Activated CD4-positive, alpha-beta T cell treated with anti-CD3 and anti-CD28 coated beads, Interleukin-2, amount 10 ng/mL, durations not matched to agents 7 days and 5 days (primary cell): Measurements from ENCODE around the gene PSMD6. TPM values are rescaled to one million over a fixed set of nuclear protein-coding genes. Genes with fewer than 3 reads are reported as not detected.

ENCODE experiments used
- CTCF ChIA-PET: fragments of 350-600 bp; sonication (Branson Sonifier 250); formaldehyde crosslinking; loops from one replicate; lab custom pipeline; 2021; ENCODE audit warnings: antibody characterized with exemption; lab: Charles Lee
- POLR2A ChIA-PET: fragments of 350-600 bp; sonication (Branson Sonifier 250); formaldehyde crosslinking; loops from one replicate; lab custom pipeline; 2021; ENCODE audit warnings: antibody characterized with exemption; lab: Charles Lee
- DNase-seq: peaks from one replicate; pipeline ENCODE4 v3.0.0-alpha.2; 2020
- H3K27ac Mint-ChIP-seq: one replicate; pipeline ENCODE4 v1.8.0; 2021; ENCODE audit warnings: mild to moderate bottlenecking, moderate library complexity, mixed read lengths
- H3K27me3 Mint-ChIP-seq: one replicate; pipeline ENCODE4 v1.8.0; 2021; ENCODE audit warnings: mixed read lengths
- H3K36me3 Mint-ChIP-seq: one replicate; pipeline ENCODE4 v1.8.0; 2021; ENCODE audit warnings: low read depth, mixed read lengths
- H3K4me1 Mint-ChIP-seq: one replicate; pipeline ENCODE4 v1.8.0; 2021; ENCODE audit warnings: mixed read lengths
- H3K4me3 Mint-ChIP-seq: one replicate; pipeline ENCODE4 v1.8.0; 2021; ENCODE audit warnings: mild to moderate bottlenecking, moderate library complexity, mixed read lengths
- H3K9me3 Mint-ChIP-seq: one replicate; pipeline ENCODE4 v1.8.0; 2021; ENCODE audit warnings: mixed read lengths
- total RNA-seq, 2 experiments: library from RNA; stranded (reverse); gene quantifications; one replicate each; pipeline ENCODE4 v1.2.3, GENCODE V29; 2021

PSMD6 gene
- total RNA-seq, 2 experiments from 2014 or later, result 73.4 to 75.0 TPM

DNA sequence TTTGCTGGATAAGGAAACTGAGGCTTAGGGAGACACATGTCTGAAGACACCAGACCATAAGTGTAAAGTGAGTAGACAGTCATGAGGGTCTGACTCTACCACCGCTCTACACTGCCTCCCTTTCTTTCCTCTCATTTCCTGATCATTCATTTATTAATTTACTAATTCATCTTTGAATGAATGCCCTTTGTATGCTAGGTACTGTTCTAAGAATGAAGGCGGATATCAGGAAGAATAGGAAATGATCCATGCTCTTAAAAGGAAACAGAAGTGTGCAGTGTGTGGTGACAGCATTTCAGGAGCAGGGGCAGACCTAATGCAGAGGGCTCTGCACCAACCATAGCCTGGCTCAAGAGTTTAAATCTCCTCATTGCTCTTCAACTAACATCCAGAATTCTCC lies 31.8 kb upstream of the PSMD6 start:
- DNase-seq, result no peak
- POLR2A ChIA-PET, result no interaction called here
- Mint-ChIP-seq H3K27me3 (peaks cover 7% of the 10 kb centered on the region), H3K27ac (no peak overlapping the region), H3K4me1 (no peaks in the 10 kb centered on the region), H3K4me3 (no peak overlapping the region), H3K9me3 (no peaks in the 10 kb centered on the region), H3K36me3 (no peaks in the 10 kb centered on the region)
- CTCF ChIA-PET, result no interaction called here

DNA sequence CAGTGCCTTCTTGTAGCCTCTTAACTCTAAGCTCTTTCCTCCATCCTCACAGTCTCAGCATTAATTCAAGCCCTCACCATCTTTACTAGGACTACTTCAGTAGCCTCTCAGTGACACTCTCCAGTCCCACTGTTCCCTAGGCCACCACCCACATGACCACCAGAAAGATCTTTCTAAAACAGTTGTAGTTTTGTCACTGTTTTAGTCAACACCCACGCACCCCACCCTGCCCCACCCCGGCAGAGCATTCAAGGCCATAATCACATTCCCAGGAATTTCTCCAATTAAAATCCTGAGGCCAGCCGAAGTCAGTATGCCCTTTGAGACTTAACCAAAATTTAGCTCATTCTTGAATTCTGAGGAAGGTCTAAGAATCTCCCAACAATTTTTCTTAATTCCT lies 31.2 kb upstream of the PSMD6 start:
- ChIA-PET POLR2A (no interaction called here), CTCF (no interaction called here)
- Mint-ChIP-seq H3K27ac (no peak overlapping the region), H3K4me1 (no peaks in the 10 kb centered on the region), H3K27me3 (peaks cover 6% of the 10 kb centered on the region), H3K9me3 (no peaks in the 10 kb centered on the region), H3K4me3 (no peak overlapping the region), H3K36me3 (no peaks in the 10 kb centered on the region)
- no peak for DNase-seq

DNA sequence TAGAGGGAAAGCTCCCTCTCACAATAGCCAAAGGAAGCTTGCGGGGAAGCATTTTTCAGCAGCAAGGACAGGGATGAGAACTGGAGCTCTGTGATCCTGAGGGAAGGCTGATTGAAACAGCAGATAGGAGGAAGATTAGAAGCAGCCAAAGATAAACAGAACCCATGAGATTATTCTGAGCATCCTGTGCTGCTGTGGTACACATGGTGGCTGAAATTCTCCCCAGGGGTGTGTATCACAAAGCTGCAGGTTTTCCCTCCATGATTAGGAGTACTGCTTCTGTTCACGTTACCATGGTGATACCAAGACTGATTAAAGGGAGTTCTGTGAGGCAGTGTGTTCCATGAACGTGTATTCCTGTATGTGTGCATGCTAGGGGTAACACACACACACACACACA lies 30.3 kb upstream of the PSMD6 start:
- Mint-ChIP-seq H3K4me3 (no peak overlapping the region), H3K9me3 (no peaks in the 10 kb centered on the region), H3K36me3 (no peaks in the 10 kb centered on the region), H3K27me3 (peaks cover 3% of the 10 kb centered on the region), H3K27ac (no peak overlapping the region), H3K4me1 (no peaks in the 10 kb centered on the region)
- no peak for DNase-seq
- CTCF ChIA-PET, result no interaction called here
- POLR2A ChIA-PET, result no interaction called here

DNA sequence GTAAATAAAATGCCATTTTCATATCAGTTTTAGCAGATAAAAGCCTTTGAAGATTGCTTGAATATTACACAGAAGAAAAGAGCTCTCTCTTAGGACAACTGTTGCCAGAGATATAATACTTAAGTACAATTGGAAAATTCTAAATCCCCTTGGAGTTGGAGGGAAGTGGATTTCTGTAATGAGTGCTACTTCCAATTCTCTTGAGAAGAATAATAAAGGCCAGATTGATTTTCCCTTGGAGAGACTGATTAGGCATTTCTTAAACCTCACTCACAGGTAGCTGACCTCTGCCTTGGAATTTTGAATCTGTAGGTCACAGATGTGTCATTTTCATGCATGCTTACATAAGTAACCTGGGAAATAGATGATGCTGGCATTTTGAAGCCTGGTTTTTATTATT lies 29.8 kb upstream of the PSMD6 start:
- DNase-seq, result no peak
- no peak overlapping the region for H3K4me3 Mint-ChIP-seq
- peaks cover 2% of the 10 kb centered on the region for H3K27me3 Mint-ChIP-seq
- no peaks in the 10 kb centered on the region for H3K4me1 Mint-ChIP-seq
- H3K27ac Mint-ChIP-seq, result no peak overlapping the region
- ChIA-PET POLR2A (no interaction called here), CTCF (no interaction called here)
- no peaks in the 10 kb centered on the region for H3K9me3 Mint-ChIP-seq
- H3K36me3 Mint-ChIP-seq, result no peaks in the 10 kb centered on the region

DNA sequence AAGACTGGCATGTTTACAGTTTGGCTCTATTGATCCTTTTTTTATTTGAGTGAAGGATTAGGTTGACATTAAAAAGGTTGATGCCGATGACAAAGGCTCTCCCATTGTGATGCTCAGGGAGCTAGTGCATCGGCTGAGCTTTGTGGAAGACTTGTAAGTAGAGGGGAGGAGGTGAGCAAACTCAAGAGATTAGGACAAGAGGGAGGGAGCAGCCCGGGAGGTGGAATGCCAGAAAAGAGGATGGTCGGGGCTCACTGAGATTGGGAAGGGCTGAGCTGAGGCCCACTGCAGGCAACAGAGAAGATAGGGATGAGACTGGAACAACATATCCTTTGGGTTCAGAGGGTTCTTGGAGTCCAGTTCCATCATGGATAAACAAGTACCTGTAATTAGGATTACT lies 26.5 kb upstream of the PSMD6 start:
- ChIA-PET CTCF (interaction anchor here (1.0 kb wide), 1 partner anchor 13 kb away, joined by 3 read pairs; no protein-coding TSS in a partner anchor), POLR2A (no interaction called here)
- no peak for DNase-seq
- no peaks in the 10 kb centered on the region for H3K36me3 Mint-ChIP-seq
- no peak overlapping the region for H3K4me3 Mint-ChIP-seq
- H3K4me1 Mint-ChIP-seq, result no peaks in the 10 kb centered on the region
- no peak overlapping the region for H3K27ac Mint-ChIP-seq
- H3K27me3 Mint-ChIP-seq, result peaks cover 7% of the 10 kb centered on the region
- H3K9me3 Mint-ChIP-seq, result no peaks in the 10 kb centered on the region

DNA sequence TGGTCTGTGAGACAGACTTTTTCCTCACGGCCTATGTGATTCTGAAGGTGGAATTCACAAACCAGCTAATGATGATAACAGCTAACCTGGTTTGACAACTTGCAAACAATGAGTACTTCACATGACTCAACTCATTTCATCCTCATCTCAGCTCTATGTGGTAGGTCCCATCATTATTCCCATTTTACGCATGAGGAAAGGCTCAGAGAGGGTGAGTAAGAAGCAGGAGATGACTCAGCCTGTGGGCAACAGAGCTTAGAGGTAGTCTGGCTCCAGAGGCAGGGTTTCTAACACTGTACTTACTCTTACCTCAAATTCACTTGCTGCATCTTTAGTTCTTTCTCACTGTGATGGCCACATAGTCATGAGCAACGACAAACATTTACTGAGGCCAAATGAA lies 25.8 kb upstream of the PSMD6 start:
- ChIA-PET POLR2A (no interaction called here), CTCF (no interaction called here)
- H3K27me3 Mint-ChIP-seq, result peaks cover 8% of the 10 kb centered on the region
- H3K9me3 Mint-ChIP-seq, result no peaks in the 10 kb centered on the region
- H3K4me1 Mint-ChIP-seq, result no peaks in the 10 kb centered on the region
- no peaks in the 10 kb centered on the region for H3K36me3 Mint-ChIP-seq
- no peak overlapping the region for H3K4me3 Mint-ChIP-seq
- H3K27ac Mint-ChIP-seq, result no peak overlapping the region
- DNase-seq, result no peak

DNA sequence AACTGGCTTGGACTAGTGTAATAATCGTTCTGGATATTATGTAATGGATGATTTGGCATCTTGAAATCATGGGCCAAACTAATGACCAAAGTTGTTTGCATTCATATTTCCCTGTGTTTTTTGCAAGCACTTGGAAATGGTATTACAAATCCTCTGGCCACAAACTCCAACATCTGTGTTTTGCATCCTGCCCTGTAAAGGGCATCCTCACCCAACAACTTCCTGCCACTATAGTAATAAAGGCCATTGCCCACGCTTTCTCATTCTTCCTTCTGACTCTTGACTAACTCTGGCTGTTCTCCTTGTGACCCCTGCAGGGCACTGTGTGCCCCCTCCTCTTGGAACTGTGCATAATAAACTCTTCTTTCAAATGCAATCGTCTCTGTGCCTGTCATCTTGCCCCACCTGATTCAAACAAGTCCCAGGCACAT lies 25.4 kb upstream of the PSMD6 start:
- H3K36me3 Mint-ChIP-seq, result no peaks in the 10 kb centered on the region
- POLR2A ChIA-PET, result no interaction called here
- H3K9me3 Mint-ChIP-seq, result no peaks in the 10 kb centered on the region
- CTCF ChIA-PET, result no interaction called here
- peaks cover 10% of the 10 kb centered on the region for H3K27me3 Mint-ChIP-seq
- no peak overlapping the region for H3K27ac Mint-ChIP-seq
- no peak for DNase-seq
- no peaks in the 10 kb centered on the region for H3K4me1 Mint-ChIP-seq
- H3K4me3 Mint-ChIP-seq, result no peak overlapping the region

DNA sequence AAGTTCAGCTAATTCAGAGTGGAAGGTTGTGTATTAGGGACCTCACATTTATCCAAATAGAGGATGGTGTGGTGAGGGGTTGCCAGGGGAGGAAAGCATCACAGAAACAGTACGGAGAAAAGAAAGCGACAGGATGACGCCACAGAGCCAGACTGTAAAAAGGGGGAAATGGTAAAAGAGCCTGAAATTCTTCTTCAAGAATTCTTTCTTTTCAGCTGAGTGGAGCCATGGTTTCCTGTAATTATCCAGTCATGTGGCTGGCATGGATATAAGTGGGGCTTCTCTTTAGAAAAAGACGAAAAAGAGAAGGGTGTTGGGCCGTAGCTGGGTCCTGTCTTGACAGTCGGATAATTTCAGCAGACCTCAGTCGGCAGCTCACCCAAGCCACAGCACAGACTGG lies 24.5 kb upstream of the PSMD6 start:
- H3K4me3 Mint-ChIP-seq, result no peak overlapping the region
- no peaks in the 10 kb centered on the region for H3K9me3 Mint-ChIP-seq
- H3K27me3 Mint-ChIP-seq, result peaks cover 14% of the 10 kb centered on the region

DNA sequence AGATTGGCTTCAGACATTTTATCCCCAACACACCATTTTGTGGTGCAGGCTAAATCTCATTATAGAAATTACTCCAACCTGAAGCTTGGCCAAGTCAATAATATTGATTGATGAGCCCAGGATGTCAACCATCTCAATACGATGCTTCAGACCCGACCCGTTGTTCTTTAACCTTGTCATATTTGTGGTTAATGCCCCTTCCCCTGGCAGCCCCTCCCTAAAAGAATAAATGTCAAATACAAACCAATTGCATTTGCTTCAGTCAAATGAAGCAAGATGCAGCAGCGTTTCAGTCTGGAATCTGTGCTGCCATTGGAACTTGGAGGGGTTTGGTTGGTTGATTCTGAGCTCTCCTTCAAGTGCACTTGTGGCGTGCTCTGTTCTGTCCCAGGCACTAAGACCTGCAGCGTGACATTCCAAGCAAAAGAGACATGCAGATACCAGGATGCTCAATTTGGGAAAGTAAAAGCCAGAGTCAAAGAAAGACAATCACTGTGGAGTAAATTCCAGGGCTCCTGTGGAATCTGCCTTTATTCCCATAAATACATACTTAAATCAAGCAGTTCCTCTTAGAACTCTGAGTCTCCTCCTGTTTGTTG lies 23.8 kb upstream of the PSMD6 start:
- no peak overlapping the region for H3K27ac Mint-ChIP-seq
- no peaks in the 10 kb centered on the region for H3K9me3 Mint-ChIP-seq
- peaks cover 16% of the 10 kb centered on the region for H3K27me3 Mint-ChIP-seq
- no peaks in the 10 kb centered on the region for H3K4me1 Mint-ChIP-seq
- CTCF ChIA-PET, result no interaction called here
- no peak overlapping the region for H3K4me3 Mint-ChIP-seq
- no peak for DNase-seq
- no peaks in the 10 kb centered on the region for H3K36me3 Mint-ChIP-seq
- POLR2A ChIA-PET, result no interaction called here

More for the DNA sequence above, 24.5 kb upstream of the PSMD6 start:
- POLR2A ChIA-PET, result no interaction called here
- DNase-seq, result no peak
- CTCF ChIA-PET, result no interaction called here
- Mint-ChIP-seq H3K27ac (no peak overlapping the region), H3K4me1 (no peaks in the 10 kb centered on the region), H3K36me3 (no peaks in the 10 kb centered on the region)

DNA sequence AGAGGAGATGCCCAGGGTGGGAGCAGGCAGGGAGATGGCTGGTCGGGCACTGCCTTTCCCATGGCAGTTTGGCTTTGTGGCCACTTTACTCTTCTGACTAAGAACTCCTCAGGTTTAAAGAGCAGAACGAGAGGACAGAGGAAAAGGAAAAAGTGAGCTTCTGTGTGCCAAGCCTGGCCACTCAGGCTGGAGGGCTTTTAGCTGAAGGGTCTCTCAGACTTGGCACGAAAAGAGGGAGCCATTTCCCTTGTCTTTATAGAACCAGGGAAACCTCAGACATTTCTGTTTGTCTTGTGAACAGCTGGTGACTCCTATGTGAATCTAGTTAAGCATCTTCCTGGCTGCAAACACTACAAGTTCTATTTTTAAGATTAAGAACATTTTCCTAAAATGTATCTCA lies 23.3 kb upstream of the PSMD6 start:
- no peak for DNase-seq
- Mint-ChIP-seq H3K27ac (no peak overlapping the region), H3K9me3 (no peaks in the 10 kb centered on the region), H3K4me1 (no peaks in the 10 kb centered on the region), H3K4me3 (no peak overlapping the region), H3K36me3 (no peaks in the 10 kb centered on the region), H3K27me3 (peaks cover 19% of the 10 kb centered on the region)
- POLR2A ChIA-PET, result no interaction called here
- CTCF ChIA-PET, result no interaction called here

DNA sequence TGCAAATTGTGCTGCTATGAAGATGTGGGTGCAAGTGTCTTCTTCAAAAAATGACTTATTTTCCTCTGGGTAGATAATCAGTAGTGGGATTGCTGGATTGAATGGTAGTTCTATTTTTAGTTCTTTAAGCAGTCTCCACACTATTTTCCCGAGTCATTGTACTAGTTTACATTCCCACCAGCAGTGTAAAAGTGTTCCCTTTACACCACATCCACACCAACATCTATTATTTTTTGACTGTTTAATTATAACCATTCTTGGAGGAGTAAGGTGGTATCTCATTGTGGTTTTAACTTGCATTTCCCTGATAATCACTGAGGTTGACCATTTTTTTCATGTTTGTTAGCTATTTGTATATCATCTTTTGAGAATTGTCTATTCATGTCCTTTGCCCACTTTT lies 19.7 kb upstream of the PSMD6 start:
- Mint-ChIP-seq H3K27ac (no peak overlapping the region), H3K4me1 (no peaks in the 10 kb centered on the region), H3K36me3 (no peaks in the 10 kb centered on the region), H3K9me3 (no peaks in the 10 kb centered on the region), H3K4me3 (no peak overlapping the region), H3K27me3 (peaks cover 31% of the 10 kb centered on the region)
- ChIA-PET CTCF (no interaction called here), POLR2A (no interaction called here)
- DNase-seq, result no peak

DNA sequence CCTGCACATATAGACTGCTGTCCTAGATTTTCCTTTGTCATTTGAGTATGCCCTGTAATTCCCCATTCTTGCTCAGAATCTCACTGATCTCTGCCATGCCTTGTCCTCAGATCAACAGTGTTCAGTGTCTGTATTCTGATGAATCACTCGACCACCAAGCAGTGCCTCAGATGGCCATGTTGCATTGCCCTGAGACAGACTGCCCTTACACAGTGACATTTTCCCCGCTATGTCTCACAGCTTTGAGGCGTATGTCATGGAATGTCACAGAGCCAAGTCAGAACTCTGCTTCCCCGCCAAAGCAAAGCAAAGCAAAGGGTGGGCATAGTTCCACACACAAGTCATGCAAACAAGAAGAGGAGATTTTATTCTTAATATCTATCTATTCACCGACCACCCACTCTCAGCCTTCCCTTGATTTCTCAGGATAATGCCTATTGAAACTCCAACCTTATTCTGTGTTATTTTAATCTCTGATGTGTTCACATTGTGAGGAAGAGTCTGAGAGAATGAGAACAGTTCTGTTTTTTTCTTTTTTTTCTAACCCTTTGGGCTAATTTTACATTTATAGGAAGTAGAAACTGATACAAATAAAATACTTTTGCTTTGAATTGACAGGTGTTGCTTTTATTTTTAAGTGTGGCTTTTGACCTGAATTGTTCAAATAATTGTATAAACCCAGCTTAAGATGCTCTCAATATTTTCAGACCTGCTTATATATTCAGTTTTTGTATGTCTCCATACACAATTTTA lies 16.9 kb upstream of the PSMD6 start:
- Mint-ChIP-seq H3K4me3 (no peak overlapping the region), H3K27ac (no peak overlapping the region), H3K27me3 (peaks cover 31% of the 10 kb centered on the region), H3K4me1 (no peaks in the 10 kb centered on the region), H3K36me3 (no peaks in the 10 kb centered on the region), H3K9me3 (no peaks in the 10 kb centered on the region)
- DNase-seq, result no peak
- ChIA-PET POLR2A (no interaction called here), CTCF (no interaction called here)

DNA sequence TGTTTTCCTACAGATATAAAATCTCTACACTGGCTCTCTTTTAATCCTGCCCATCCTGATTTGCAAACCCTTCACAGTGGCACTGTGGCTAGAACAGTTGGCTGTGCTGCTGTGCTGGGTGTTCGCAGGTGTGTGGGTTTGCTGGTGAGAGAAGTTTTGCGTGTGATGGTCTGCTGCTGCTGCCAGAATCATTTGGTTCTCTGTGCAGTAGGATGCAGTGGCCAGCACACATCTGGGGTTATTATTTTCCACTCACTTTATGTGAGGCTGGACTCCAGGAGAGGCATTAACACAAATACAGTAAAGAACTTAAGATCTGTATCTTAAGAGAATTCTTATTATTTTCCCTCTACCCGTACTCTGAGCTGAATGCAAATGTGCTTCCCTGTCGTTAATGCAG lies 16.0 kb upstream of the PSMD6 start:
- DNase-seq, result no peak
- no peaks in the 10 kb centered on the region for H3K36me3 Mint-ChIP-seq
- H3K27ac Mint-ChIP-seq, result no peak overlapping the region
- no peak overlapping the region for H3K4me3 Mint-ChIP-seq
- H3K9me3 Mint-ChIP-seq, result peaks cover 2% of the 10 kb centered on the region
- no peaks in the 10 kb centered on the region for H3K4me1 Mint-ChIP-seq
- CTCF ChIA-PET, result no interaction called here
- POLR2A ChIA-PET, result no interaction called here
- peaks cover 38% of the 10 kb centered on the region for H3K27me3 Mint-ChIP-seq
